GM18526 (cell line): ENCODE data around the gene PCDHB2.

ENCODE experiments used
- POLR2A ChIP-seq: IDR thresholded peaks from 3 replicates; pipeline ENCODE4 v1.6.1; 2011; ENCODE audit not compliant: insufficient read length; ENCODE audit errors: extremely low read depth

The PCDHB2 gene

DNA sequence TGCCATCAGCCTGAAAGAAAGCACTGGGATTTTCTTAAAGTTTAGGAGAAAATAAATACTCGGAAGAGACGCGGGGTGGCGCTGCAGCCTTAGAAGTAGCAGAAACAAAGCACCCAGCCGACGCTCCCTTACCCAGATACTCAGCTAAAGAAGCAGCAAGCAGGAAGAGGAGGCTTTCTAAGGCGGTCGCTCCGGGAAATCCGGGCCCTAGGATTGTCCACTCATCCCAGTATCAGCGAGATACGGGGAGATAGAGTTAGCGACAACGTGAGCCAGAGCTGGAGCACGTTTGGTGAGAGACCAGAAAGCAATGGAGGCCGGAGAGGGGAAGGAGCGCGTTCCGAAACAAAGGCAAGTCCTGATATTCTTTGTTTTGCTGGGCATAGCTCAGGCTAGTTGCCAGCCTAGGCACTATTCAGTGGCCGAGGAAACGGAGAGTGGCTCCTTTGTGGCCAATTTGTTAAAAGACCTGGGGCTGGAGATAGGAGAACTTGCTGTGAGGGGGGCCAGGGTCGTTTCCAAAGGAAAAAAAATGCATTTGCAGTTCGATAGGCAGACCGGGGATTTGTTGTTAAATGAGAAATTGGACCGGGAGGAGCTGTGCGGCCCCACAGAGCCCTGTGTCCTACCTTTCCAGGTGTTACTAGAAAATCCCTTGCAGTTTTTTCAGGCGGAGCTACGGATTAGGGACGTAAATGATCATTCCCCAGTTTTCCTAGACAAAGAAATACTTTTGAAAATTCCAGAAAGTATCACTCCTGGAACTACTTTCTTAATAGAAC, at the start of gene PCDHB2:
TSS of gene PCDHB2 (plus strand) at position 135 of the 782 bp plus-strand sequence. CDS start at position 311, 176 bp downstream.
- no peak for TF ChIP-seq POLR2A

DNA sequence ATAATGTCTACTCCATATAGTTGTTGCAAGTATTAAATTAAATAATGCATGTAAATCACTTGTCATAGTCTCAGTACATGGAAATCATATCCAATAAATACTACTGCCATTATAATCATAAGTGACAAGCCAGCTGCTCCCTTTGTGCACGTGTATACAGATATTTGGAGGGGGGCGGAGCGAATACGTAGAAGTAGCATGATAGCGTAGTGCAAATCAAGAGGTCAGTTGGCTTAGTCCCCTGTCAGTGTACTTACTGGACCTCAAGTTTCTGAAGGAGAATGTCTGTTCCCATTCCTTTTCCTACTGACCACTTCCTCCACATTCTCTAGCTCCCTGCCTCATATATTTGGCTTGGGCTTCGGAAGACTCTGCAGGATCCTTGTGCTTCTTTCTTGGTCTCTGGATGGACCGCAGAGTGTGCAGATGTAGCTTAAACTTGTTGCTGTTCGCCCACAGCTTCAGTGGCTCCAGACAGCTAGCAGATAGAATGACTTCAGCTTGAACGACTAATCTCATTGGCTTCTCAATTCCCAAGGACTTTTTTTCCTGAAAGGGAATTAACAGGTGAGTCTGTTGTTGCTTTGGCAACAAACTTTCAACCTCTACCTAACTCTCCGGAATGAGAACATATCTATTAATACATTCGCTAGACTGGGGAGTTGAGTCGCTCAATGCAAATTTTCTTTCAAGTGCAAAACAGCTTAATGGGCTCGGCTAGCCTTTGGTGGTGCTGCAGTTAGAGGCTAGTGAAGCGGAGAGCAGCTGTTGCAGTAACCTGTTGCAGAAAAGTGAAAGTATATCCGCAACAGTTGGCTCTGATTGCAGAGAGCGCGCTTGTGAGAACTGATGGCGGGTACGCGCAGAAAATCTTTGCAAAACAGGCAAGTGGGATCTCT, 43.5 kb upstream of the PCDHB2 start, which contains the start of gene PCDHB1:
TSS of gene PCDHB1 (plus strand) at position 753 of the 899 bp plus-strand sequence. CDS start at position 850, 97 bp downstream.
- no peak for TF ChIP-seq POLR2A

DNA sequence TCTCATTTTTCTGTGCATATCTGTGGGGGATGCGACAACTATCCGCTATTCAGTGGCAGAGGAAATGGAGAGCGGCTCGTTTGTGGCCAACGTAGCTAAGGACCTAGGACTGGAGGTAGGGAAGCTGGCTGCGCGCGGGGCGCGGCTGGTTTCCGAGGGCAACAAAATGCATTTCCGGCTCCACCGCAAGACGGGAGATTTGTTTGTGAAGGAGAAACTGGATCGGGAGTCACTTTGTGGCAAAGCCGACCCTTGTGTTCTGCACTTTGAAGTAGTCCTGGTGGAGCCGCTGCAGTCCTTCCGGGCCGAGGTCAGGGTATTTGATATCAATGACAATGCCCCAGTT, 42.9 kb upstream of the PCDHB2 start:
- no peak for TF ChIP-seq POLR2A

DNA sequence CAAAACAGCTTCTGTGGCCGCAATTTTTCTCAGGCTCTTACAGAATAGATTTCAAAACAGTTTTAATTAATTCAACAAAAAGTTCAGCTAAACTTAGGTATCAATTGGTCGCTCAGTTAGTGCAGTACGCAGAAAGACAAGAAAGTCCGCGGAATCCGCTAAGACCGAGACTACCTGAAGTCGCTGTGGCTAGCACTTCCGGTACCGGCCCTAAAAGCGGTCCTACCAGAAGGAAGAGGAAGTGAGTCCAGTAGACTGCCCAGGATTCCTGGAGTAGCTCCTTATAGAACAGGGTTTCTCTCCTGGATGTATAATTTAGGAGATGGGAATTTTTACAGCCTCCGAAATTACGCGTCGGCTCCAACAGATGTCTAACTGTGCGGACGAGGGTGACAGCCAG, 16.6 kb upstream of the PCDHB2 start:
- no peak for TF ChIP-seq POLR2A

DNA sequence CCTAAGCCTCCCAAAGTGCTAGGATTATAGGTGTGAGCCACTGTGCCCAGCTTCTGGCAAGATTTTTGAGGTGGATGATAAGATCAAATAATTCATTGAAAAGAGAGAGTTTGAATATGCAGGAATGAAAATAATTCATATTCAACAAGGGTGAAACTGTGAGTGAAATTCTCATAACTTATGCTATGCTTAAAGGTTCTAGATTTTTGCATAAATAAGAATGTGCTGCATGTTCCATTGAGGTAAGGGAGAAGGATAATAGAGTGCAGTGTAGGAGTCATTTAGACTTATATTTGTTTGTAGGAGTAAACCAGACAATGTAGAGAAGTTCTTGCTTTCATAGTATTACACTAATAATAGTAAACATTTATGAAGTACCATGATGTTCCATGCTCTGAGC, 12.2 kb upstream of the PCDHB2 start:
- no peak for TF ChIP-seq POLR2A

DNA sequence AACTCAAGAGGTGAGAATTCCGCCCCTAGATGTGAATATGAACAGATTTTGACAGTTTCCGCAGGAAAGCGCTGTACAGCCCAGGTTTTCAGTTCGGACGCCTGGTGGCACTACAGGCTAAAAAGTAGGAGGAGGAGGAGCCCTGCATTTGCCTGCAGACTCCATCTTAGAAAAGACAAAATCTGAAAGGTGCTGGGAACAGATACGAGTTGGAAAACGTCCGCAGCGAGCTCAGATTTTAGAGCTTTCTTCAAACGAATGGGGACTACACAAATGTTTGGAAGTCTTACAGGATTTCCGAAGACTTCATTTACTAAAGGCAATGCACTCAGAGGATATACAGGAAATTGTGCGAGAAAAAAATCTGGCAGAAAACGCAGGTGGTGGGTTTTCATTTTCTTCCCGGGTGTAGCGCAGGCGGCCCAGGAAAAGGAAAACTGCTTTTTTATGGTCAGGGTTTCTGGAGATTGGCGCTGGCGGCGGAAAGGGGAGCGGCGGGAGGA, 9.9 kb upstream of the PCDHB2 start:
- TF ChIP-seq POLR2A, result no peak

DNA sequence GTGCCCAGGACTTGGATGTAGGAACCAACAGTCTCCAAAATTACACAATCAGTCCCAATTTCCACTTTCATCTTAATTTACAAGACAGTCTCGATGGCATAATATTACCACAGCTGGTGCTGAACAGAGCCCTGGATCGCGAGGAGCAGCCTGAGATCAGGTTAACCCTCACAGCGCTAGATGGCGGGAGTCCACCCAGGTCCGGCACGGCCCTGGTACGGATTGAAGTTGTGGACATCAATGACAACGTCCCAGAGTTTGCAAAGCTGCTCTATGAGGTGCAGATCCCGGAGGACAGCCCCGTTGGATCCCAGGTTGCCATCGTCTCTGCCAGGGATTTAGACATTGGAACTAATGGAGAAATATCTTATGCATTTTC, 837 bp downstream of the PCDHB2 start:
- no peak for TF ChIP-seq POLR2A

DNA sequence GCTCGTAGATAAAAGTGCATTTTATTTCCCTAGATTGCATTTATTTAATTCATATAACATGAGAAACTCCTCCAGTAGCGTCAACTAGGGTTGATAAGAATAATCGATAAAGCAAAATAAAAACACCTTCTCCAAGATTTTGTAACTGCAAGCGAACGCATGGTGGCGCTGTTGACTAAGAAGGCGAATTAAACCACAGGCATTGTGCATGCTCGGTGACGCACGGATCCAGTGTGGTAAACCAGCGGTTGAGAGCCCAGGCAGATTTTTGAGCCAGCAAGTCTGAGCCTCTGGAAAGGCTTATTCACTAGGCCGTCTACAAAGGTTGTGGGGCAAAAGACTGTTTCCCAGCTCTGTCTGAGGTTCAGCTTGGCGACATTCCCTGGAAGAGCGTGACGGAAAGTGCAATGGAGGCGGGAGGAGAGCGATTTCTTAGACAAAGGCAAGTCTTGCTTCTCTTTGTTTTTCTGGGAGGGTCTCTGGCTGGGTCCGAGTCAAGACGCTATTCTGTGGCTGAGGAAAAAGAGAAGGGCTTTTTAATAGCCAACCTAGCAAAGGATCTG, 5.9 kb downstream of the PCDHB2 start, which contains the start of gene PCDHB3:
TSS of gene PCDHB3 (plus strand) at position 231 of the 563 bp plus-strand sequence. CDS start at position 408, 177 bp downstream.
- no peak for TF ChIP-seq POLR2A

DNA sequence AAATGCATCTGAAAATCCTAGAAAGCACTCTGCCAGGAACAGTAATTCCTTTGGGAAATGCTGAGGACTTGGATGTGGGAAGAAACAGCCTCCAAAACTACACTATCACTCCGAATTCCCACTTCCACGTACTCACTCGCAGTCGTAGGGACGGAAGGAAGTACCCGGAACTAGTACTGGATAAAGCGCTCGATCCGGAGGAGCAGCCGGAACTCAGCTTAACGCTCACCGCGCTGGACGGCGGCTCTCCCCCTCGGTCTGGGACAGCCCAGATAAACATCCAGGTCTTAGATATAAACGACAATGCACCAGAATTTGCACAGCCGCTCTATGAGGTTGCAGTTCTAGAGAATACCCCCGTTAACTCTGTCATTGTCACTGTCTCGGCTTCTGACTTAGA, 6.6 kb downstream of the PCDHB2 start:
- TF ChIP-seq POLR2A, result no peak

DNA sequence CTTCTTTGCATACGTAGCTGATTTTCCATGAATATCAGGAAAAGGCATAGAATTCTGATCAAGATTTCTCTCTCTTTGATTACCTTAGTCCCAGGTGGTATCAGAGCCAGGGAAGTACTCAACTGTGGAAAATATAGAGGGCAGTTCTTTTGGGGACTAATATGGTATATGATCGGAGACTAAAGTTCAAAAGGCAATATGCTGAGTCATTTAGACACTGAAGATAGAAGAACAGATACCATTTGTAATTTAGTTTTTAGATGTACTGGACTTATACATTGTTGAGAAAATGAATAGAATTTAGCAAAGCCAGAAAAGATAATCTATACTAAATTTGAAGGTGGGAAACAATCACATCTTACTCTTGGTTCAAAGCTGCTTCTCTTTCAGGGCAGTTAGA, 10.9 kb downstream of the PCDHB2 start:
- TF ChIP-seq POLR2A, result no peak

DNA sequence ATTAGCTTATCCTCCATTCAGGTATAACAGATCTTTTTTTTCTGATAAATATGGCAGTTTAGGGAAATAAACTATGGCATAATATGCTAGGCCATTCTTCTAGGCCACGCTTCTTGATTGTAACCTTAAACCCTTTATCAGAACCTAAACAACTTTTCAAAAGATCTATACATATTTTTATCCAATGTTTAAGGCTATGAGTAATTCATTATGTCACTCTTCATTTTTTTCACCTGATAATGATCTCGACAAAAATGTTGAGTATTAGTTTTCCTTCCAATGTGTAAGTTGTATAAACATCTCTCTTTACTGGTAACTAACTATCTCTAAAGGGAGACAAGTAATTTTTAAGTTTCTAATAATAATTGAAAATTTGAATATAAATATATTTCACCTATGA, 24.8 kb downstream of the PCDHB2 start:
- TF ChIP-seq POLR2A, result no peak

DNA sequence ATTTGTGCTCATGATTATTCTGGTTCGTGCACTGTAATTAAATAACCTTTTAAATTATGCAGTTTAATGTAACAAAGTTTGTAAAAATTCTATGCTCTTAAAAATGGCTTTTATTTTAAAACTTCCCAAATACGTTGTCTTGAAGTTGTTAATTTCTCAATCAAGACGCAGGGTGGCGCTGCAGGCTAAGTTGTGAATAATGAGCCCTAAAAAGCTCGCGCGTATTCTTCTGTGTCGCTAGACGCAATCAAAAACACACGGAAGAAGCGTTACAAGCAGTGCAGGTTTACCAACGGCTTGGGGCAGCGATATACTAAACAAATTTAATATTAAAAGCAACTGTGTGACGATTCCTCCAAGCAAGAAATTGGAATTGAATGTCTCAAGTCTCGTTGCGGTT, 27.1 kb downstream of the PCDHB2 start, which contains the start of gene PCDHB4:
TSS of gene PCDHB4 (plus strand) at position 256 of the 400 bp plus-strand sequence. CDS start 181 bp downstream, outside the sequence.
- no peak for TF ChIP-seq POLR2A

DNA sequence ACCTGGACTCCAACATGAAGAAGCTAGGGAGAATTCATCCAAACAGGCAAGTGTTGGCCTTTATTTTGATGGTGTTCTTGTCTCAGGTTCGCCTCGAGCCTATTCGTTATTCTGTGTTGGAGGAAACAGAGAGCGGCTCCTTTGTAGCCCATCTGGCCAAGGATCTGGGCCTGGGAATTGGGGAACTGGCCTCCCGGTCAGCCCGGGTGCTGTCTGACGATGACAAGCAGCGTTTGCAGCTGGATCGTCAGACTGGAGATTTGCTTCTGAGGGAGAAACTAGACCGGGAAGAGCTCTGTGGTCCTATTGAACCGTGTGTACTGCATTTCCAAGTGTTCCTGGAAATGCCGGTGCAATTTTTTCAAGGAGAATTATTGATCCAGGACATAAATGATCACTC, 27.6 kb downstream of the PCDHB2 start:
- no peak for TF ChIP-seq POLR2A

DNA sequence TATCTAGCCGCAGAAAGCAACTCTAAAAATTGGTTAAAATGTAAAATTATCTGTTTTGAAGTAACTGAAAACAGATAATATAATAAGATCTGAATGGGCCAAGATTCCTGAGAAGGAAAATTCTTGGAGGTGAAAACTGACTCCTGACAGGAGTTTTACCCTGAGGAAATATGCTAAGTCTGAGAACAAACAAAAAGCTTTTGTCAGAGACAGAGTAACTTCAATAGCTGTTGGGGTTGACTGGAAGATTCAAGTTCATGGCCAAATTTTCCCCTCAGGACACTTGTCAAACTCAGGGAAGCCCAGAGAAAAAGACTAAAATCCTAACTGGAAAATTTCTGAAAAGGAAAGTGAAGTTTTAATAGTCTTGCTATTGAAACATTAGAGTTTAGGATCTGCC, 32.9 kb downstream of the PCDHB2 start:
- no peak for TF ChIP-seq POLR2A

DNA sequence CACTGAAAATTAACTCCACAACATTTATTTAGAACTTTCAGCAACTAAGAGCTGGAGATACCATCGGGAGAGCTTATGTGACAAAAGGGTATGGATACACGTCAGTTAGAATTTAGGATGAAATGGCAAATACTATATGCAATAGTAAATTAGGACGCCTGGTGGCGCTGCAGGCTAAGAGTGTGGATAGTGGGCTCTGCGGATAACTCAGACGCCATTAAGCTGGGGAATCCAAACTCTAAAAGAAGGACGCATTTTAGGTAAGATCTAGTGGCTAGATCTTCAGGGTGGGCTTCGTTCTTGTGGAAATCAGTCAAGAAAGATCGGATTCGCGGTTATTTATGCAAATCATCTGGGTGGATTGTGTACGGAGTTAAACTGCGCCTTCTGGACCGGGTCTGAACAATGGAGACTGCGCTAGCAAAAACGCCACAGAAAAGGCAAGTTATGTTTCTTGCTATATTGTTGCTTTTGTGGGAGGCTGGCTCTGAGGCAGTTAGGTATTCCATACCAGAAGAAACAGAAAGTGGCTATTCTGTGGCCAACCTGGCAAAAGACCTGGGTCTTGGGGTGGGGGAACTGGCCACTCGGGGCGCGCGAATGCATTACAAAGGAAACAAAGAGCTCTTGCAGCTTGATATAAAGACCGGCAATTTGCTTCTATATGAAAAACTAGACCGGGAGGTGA, 40.8 kb downstream of the PCDHB2 start, which contains the start of gene PCDHB5:
TSS of gene PCDHB5 (plus strand) at position 177 of the 688 bp plus-strand sequence. CDS start at position 406, 229 bp downstream.
- TF ChIP-seq POLR2A, result no peak
